Neural crest cell (in vitro differentiated cells): ENCODE data around the gene PPM1N. TPM values are rescaled to one million over a fixed set of nuclear protein-coding genes. Genes with fewer than 3 reads are reported as not detected.

Experiments used
- DNase-seq: peaks from one replicate; pipeline ENCODE4 v3.0.0; 2021; ENCODE audit warnings: low read depth, mixed read lengths, low spot score
- H3K27ac Mint-ChIP-seq: one replicate; pipeline ENCODE4 v1.8.0; 2021; ENCODE audit warnings: mild to moderate bottlenecking, mixed read lengths; ENCODE audit not compliant: unreplicated experiment
- H3K27me3 Mint-ChIP-seq: 2 replicates; pipeline ENCODE4 v1.8.0; 2021; ENCODE audit warnings: low read depth, mild to moderate bottlenecking, mixed read lengths
- H3K36me3 Mint-ChIP-seq: 2 replicates; pipeline ENCODE4 v1.8.0; 2021; ENCODE audit warnings: low read depth, mild to moderate bottlenecking, mixed read lengths
- H3K4me1 Mint-ChIP-seq: 2 replicates; pipeline ENCODE4 v1.8.0; 2021; ENCODE audit warnings: mixed read lengths
- H3K4me3 Mint-ChIP-seq: one replicate; pipeline ENCODE4 v1.8.0; 2021; ENCODE audit warnings: mild to moderate bottlenecking, mixed read lengths
- H3K9me3 Mint-ChIP-seq: 2 replicates; pipeline ENCODE4 v1.8.0; 2021; ENCODE audit warnings: mixed read lengths
- total RNA-seq: library from RNA; stranded (reverse); gene quantifications from 2 replicates; pipeline ENCODE4 v1.2.1, GENCODE V29; 2021
- TF ChIP-seq, protein P1 (sequence below): fragments of 200-600 bp; sonication (generic); conservative IDR thresholded peaks from 2 replicates; pipeline ENCODE4 v1.5.0; 2021; ENCODE audit warnings: antibody characterized with exemption, mild to moderate bottlenecking

PPM1N gene
- total RNA-seq, 1 donor from 2014 or later: not detected

DNA sequence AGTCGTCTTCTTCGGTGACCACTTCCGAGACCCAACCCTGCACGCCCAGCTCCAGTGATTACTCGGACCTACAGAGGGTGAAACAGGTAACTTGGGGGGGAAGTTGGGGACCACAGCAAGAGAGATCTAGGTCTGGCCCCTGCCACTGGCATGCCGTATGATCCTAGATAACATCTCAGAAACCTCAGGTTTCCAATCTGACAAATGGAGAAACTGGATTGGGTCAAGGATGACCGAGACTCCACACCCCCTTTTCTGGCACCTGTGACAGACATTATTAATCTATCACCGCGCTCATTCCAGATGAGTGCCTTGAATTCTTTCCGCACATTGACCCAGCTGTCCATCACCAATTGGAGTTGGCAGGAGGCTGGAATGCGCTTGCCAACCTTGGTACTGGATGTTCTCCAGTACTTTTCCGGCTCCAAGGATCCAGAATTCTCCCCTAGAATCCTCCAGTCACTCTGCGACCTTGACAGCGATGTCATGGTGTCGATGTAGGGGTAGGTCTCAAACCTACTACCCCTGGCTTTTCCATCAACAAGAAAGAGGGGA, 26.4 kb downstream of the PPM1N start:
- no peak for DNase-seq
- Mint-ChIP-seq H3K4me3 (no peak overlapping the region), H3K27ac (no peak overlapping the region), H3K27me3 (peaks cover 27% of the 10 kb centered on the region), H3K36me3 (peaks cover 9% of the 10 kb centered on the region), H3K4me1 (peaks cover 22% of the 10 kb centered on the region), H3K9me3 (no peaks in the 10 kb centered on the region)
- TF ChIP-seq, protein P1, sequence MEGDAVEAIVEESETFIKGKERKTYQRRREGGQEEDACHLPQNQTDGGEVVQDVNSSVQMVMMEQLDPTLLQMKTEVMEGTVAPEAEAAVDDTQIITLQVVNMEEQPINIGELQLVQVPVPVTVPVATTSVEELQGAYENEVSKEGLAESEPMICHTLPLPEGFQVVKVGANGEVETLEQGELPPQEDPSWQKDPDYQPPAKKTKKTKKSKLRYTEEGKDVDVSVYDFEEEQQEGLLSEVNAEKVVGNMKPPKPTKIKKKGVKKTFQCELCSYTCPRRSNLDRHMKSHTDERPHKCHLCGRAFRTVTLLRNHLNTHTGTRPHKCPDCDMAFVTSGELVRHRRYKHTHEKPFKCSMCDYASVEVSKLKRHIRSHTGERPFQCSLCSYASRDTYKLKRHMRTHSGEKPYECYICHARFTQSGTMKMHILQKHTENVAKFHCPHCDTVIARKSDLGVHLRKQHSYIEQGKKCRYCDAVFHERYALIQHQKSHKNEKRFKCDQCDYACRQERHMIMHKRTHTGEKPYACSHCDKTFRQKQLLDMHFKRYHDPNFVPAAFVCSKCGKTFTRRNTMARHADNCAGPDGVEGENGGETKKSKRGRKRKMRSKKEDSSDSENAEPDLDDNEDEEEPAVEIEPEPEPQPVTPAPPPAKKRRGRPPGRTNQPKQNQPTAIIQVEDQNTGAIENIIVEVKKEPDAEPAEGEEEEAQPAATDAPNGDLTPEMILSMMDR: no peak

DNA sequence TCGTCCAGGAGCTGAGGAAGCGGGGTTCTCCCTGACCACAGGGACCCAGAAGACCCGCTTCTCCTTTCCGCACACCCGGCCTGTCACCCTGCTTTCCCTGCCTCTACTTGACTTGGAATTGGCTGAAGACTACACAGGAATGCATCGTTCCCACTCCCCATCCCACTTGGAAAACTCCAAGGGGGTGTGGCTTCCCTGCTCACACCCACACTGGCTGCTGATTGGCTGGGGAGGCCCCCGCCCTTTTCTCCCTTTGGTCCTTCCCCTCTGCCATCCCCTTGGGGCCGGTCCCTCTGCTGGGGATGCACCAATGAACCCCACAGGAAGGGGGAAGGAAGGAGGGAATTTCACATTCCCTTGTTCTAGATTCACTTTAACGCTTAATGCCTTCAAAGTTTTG, 27.9 kb downstream of the PPM1N start:
- peaks cover 39% of the 10 kb centered on the region for H3K27me3 Mint-ChIP-seq
- H3K27ac Mint-ChIP-seq: no peak overlapping the region
- H3K36me3 Mint-ChIP-seq: peaks cover 9% of the 10 kb centered on the region
- H3K4me1 Mint-ChIP-seq: peaks cover 22% of the 10 kb centered on the region
- H3K4me3 Mint-ChIP-seq: no peak overlapping the region
- TF ChIP-seq, protein P1: no peak
- no peaks in the 10 kb centered on the region for H3K9me3 Mint-ChIP-seq
- peak; percentile 44 for DNase-seq

DNA sequence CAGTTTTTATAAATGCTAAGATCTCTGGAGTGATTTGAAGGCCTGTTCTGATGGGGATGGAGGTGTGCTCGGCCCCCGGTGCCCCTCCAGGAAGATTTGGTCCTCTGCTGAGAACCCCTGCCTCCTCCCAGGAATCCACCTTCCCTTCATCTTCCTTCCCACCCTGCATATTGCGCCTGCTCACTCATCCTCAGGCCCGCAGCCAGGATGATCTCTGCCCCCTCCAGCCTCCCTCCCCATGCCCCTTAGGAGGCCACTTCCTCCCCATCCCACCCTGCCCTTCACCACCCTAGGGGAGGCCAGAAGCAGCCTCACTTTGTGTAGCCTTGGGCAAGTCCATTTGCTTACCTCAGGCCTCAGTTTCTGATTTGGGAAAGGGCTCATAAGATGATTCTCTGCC, 28.7 kb downstream of the PPM1N start:
- TF ChIP-seq, protein P1: no peak

DNA sequence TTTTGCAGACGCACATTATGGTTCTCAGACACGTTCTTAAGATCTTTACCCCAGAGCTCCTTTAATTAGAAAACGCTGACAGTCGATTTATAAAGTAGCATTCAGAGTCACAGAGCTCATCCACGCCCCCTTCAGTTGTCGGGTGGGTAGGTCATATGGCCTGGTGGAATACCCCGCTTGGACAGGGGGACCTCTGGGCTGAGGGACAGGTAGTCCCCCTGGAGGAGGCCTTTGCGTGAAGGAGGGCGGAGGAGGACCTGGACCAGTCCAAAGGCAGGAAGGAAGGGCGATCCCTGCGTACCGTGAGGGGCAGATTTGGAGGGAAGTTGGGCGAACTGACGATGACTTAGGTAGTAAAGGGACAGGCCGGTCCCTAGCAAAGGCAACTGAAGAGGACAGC, 29.5 kb downstream of the PPM1N start:
- H3K4me1 Mint-ChIP-seq: peaks cover 22% of the 10 kb centered on the region
- DNase-seq: no peak
- TF ChIP-seq, protein P1: no peak
- peaks cover 6% of the 10 kb centered on the region for H3K9me3 Mint-ChIP-seq
- peaks cover 47% of the 10 kb centered on the region for H3K27me3 Mint-ChIP-seq
- H3K36me3 Mint-ChIP-seq: peaks cover 20% of the 10 kb centered on the region
- H3K4me3 Mint-ChIP-seq: peak overlapping the region; percentile 12
- H3K27ac Mint-ChIP-seq: no peak overlapping the region

More for the DNA sequence above, 28.7 kb downstream of the PPM1N start:
- no peak overlapping the region for H3K4me3 Mint-ChIP-seq
- H3K27me3 Mint-ChIP-seq: peaks cover 47% of the 10 kb centered on the region
- no peak for DNase-seq
- peaks cover 6% of the 10 kb centered on the region for H3K9me3 Mint-ChIP-seq
- H3K27ac Mint-ChIP-seq: no peak overlapping the region
- H3K36me3 Mint-ChIP-seq: peaks cover 15% of the 10 kb centered on the region
- H3K4me1 Mint-ChIP-seq: peaks cover 22% of the 10 kb centered on the region

DNA sequence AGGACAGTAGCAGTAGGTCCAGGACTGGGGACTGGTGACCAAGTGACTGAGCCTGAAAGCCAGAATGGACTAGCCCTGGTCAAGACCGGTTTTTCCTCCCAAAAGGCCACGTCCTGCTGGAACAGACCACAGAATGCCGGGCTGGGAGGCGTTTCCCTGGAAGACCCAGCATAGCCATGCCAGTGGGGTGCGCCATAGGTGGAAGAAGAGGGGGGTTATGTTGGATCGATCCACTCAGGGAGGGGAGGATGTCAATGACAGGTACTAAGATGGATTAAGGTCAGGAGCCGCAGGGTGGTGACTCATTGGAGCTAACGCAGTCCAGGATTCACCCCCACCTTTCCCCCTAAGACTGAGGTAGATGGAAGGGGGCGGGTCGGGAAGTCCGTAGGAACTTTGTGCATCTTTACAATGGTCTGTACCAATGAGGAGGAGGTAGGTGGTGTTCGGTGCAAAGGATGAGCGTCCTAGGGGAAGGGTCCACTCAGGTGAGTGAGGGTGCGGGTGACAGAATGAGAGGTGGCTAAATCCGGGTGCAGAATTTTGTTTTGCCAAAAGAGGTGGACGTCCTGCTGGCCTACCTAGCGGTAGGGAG, 30.0 kb downstream of the PPM1N start:
- no peak overlapping the region for H3K27ac Mint-ChIP-seq

More for the DNA sequence above, 30.0 kb downstream of the PPM1N start:
- Mint-ChIP-seq H3K9me3 (peaks cover 6% of the 10 kb centered on the region), H3K36me3 (peaks cover 20% of the 10 kb centered on the region), H3K4me3 (peak overlapping the region; percentile 50), H3K27me3 (peaks cover 47% of the 10 kb centered on the region), H3K4me1 (peaks cover 22% of the 10 kb centered on the region)
- no peak for DNase-seq
- TF ChIP-seq, protein P1: no peak
